NCI-H187 (cell line): ENCODE measurements around the gene IPO4.

Source experiments
- DNase-seq, 2 experiments: peaks; one replicate each; lab custom pipeline; 2025; lab: John Stamatoyannopoulos, UW

IPO4 gene

DNA sequence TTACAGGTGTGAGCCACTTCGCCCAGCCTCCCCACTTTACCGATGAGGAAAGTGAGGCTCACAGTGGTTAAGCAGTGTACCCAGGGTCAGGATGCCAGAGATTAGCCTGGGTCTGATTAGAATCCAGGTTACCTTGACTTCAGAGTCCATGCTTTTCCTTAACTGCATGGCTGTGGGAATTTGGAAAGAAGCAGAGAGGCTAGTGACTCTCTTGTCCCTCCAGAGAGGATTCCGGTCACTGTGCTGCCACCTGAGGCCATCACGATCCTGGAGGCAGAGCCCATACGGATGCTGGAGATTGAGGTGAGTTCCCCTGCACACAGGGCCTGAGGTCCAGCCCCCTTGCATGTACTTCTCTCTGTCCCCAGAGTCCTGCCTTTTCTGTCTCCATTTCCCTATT lies 12.0 kb downstream of the IPO4 start:
- no peak for DNase-seq

DNA sequence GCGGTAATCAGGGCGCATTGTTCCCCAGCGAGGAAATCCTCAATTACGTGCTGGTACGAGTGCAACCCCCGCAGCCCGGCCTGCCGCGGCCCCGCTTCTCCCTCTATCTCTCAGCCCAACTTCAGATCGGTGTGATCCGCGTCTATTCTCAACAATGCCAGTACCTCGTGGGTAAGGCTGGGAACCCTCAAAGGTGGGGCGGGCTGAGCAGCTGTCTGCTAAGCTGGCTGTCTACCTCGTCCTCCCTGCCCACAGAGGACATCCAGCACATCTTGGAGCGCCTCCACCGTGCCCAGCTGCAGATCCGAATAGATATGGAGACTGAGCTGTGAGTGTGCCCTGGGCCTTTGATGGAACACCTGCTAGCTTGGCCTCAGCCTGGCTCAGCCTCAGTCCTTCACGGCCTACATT lies 15.7 kb downstream of the IPO4 start:
- DNase-seq = no peak

DNA sequence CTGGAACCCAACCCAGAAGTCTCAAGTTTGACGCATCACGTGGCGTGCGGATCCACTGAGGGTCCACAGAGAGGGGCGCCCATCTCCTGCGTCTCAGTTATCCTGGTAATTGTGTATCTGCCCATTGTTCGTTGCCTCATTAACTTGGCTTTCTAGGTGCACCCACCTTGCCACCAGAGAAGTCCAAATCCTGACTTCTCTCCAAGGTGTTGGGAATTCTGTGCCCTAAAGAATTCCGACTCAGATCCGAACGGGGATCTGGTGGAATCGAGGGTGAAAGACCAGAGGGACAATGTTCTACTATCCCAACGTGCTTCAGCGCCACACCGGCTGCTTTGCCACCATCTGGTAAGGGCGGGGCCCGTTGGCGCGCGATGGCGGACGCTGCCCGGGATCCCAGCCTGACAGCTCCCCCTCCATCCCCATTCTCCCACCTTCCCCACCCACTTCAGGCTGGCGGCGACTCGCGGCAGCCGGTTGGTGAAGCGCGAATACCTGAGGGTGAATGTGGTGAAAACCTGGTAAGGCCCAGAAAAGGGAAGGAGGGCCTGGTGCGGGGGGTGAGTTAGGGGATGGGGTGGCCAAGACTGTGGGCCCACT lies 16.3 kb downstream of the IPO4 start:
- no peak for DNase-seq

DNA sequence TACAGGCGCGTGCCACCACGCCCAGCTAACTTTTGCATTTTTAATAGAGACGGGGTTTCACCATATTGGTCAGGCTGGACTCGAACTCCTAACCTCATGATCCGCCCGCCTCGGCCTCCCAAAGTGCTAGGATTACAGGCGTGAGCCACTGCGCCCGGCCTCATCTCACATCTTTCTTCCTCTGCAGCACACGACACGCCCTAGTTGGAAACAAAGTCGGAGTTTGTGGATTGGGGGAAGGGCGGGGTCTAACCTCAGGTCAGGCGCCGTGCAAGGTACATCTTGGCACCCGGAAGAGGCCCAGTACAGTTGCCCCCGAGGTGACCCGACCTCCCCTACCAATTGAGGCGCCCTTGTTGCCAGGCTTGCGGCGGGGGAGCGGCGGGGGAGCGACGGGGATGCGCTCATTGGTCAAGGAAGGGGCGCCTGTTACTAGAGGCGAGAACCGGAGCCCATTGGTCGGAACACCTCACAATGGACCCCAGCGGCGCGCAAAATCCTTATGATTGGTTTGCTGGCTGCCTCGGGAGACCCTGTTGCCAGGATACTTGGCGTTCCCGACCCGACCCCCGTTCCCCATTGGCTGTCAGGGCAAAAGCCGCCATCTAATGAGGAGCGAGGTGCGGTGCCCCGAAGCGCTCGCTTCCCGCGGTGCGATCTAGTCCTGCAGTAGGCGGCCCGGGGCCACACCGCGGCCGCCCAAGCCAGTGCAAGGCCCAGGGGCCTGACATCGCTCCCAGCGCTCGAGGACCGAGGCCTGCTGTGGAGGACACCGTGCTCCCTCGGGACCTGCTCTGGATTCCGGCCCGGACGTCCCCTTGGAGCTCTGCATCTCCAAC lies 17.0 kb downstream of the IPO4 start, which contains the start of gene REC8:
TSS of gene REC8 (plus strand) at position 659 of the 839 bp plus-strand sequence. CDS start 473 bp downstream, outside the sequence.
- DNase-seq = peak; percentile 96 to 98

DNA sequence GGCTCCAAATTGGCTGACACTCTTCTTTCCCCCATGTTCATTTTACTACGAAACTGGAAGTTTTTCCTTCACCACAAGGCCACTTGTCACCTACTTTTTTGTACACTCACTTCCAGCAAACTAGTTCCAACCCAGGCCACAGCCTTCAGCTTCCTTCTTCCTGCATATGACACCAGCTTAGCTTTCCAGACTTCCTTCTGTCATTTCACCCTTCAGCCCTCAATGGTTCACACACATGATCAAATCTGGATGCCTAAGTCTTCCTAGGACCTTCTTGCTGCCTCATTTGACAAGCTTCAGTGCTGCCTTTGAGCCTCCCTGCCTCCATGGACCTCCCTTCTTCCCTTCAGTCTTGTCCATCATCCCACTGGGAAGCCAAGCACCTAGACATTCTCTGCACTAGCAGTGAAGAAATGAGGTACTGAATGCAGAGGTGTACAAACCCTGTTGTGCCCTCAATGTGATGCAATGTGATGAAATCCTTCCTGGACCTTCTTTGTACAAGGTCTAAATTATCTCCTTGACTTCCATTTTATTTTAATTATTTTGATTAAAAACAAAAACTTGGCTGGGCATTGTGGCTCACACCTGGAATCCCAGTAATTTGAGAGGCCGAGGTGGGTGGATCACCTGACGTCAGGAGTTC lies 21.0 kb downstream of the IPO4 start:
- DNase-seq = no peak

DNA sequence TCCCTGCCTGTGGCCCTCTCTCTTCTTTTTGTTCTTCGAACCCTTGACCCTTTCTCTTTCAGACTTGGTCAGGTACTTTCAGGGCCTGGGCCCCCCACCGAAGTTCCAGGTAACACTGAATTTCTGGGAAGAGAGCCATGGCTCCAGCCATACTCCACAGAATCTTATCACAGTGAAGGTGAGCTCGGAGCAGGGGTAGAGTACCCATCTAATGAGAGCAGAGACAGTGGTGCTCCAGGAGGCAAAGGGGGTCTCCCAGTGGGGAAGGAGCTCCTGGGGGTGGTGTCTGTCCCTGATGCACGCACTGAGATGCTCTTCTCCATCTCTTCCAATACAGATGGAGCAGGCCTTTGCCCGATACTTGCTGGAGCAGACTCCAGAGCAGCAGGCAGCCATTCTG lies 22.8 kb downstream of the IPO4 start:
- no peak for DNase-seq

DNA sequence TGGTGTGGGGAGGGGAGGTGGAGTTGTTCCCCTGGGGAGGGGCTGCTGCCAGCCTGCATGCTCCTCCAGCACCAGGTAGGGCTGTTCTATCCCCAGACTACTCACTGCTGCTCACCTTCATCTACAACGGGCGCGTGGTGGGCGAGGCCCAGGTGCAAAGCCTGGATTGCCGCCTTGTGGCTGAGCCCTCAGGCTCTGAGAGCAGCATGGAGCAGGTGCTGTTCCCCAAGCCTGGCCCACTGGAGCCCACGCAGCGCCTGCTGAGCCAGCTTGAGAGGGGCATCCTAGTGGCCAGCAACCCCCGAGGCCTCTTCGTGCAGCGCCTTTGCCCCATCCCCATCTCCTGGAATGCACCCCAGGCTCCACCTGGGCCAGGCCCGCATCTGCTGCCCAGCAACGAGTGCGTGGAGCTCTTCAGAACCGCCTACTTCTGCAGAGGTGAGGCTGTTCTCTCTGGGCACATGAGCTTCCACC lies 24.1 kb downstream of the IPO4 start:
- DNase-seq = no peak

DNA sequence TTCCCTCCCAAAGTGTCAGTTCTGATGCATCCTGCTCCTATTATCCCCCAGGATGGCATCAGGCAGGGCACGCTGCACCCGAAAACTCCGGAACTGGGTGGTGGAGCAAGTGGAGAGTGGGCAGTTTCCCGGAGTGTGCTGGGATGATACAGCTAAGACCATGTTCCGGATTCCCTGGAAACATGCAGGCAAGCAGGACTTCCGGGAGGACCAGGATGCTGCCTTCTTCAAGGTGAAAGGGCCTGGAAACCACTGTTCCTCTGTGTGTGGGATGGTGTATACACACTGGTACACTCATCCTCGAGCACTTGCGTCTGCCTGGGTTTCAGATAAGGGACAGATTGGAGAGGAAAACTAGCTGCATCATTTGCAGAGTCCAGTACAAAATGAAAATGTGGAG lies 26.5 kb downstream of the IPO4 start:
- no peak for DNase-seq

DNA sequence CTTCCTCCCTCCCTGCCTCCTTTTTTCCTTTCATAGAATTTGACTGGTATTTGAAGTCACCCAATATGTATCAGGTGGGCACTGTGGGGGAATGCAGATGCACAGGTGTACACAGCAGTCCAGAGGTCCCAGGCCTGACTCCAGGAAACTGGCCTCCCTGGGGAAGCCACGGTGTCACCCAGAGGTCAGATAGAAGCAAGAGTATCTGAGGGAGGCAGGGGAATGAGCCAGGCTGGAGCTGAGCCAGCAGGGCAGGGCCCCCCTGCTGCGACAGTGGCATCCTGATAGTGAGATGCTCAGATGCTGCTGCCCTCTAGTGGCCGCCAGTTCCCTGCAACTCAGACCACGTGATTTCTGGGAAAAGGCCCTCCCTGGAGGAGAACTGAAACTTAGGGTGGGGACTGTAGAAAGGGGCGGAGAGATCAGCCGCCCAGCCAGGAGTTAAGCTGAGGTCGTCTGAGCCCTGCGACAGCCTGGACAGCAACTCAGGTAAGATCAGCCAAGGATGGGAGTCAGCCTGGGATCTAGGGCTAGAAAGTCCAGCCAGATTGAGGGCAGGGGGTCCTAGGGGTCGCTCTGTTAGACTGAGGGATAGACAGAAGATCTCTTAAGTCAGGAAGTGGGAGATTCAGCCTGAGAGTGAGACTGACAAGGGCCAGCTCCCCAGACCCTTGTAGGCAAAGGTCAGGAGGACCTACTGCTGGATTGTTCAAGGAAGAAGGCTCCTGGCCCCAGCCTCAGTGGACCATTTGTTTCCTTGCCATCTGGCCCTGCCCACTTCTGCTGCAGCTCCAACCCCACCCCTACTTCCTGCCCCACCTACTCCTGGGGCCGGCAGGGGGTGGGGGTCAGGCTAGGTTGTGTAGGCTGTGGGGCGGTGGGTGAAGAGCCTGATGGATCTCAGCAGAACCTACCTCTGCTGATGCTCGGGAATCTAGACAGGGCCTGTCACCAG lies 27.5 kb downstream of the IPO4 start, which contains the start of gene IRF9:
TSS of gene IRF9 (plus strand) at position 416 of the 955 bp plus-strand sequence. CDS start 880 bp downstream, outside the sequence.
- DNase-seq = peak; percentile 95 to 98

DNA sequence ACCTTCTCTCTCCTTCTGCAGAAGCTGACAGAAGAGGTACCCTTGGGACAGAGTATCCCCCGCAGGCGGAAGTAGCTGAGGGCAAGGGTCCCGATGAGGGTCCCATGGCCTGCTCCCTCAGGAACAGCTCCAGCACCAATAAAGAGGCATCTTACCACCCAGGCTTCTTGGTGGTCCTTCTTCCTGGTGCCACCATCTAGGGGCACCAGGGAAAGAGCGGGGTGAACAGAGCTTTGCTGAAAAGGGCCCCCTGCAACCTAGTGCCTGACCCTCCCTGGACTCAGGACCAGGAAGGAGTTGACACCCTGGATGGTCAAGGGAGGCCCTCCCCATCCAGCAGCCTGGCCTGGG lies 28.1 kb downstream of the IPO4 start:
- no peak for DNase-seq

DNA sequence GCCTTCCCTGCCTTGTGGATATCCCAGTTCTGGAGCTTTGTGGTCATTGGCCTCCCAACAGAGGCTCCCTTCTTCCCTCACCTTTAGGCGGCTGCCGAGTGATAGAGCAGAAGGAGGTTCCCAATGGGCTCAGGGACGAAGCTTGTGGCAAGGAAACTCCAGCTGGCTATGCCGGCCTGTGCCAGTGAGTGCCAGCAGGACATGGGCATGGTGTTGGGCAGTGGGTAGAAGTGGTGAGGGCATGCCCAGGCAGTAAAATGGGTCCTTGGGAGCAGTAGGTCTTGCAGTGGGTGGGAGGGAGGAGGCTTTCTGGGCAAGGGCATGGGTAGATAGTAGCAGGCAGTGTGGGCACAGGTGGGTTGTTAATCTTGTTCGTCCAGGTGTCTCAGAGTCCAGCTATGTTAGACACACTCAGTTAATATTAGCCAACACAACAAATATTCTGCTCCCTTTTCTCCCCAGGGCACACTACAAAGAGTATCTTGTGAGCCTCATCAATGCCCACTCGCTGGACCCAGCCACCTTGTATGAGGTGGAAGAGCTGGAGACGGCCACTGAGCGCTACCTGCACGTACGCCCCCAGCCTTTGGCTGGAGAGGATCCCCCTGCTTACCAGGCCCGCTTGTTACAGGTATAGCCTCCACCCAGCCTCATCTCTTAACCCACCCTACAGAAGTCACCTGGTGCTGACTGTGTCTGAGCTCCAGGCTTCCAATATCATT lies 28.7 kb downstream of the IPO4 start:
- DNase-seq = no peak

DNA sequence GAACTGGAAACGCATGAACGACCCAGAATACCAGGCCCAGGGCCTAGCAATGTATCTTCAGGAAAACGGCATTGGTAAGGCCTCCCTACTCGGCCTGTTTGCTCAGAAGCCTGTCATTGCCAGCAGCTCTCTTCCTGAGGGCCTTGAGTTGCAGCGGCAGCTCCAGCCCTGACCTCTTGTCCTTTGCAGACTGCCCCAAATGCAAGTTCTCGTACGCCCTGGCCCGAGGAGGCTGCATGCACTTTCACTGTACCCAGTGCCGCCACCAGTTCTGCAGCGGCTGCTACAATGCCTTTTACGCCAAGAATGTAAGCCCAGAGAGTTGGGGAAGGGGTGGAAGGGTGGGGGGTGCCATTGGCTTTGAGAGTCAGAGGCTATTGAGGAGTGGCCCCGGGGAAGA lies 31.3 kb downstream of the IPO4 start:
- DNase-seq = no peak

DNA sequence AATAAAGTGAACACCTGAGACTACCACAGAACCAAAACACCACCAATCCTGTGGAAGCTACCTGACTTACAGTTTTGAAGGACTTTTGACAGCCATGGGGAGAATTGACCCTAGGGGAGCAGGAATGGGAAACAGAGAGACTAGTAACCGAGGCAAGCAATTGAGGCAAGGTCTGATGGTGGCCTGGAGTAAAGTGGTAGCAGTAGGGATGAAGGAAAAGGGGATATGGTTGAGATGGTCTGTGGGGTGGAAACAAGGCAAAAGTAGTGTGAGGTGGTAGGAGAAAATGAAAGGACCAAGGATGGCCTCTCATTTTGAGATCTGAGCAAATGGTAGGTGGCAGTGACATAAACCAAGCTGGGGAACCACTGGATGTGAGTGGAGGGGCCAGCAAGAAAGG lies 31.8 kb downstream of the IPO4 start:
- DNase-seq = no peak

DNA sequence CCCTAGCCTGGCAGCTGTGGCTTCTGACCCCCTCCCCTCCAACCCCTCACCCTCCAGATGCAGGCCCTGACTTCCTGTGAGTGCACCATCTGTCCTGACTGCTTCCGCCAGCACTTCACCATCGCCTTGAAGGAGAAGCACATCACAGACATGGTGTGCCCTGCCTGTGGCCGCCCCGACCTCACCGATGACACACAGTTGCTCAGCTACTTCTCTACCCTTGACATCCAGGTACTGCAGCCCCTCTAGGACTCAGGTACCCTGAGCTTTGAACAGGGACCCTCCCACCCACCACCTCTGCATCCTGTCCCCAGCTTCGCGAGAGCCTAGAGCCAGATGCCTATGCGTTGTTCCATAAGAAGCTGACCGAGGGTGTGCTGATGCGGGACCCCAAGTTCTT lies 33.5 kb downstream of the IPO4 start:
- DNase-seq = no peak

DNA sequence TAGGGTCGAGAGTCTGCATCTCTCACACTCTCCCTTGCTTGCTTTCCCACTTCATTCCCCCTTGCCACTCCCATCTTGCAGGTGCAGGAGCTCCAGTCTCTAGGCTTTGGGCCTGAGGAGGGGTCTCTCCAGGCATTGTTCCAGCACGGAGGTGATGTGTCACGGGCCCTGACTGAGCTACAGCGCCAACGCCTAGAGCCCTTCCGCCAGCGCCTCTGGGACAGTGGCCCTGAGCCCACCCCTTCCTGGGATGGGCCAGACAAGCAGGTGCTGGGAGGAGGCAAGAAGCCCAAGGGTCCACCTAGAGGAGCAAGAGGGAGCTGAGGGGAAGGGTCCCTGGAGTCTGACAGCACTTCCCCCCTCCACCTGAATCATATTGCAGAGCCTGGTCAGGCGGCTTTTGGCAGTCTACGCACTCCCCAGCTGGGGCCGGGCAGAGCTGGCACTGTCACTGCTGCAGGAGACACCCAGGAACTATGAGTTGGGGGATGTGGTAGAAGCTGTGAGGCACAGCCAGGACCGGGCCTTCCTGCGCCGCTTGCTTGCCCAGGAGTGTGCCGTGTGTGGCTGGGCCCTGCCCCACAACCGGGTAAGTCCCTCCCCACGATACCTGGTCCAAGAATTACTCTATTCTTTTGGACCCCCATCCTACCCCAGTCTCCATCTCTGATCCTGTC lies 37.1 kb downstream of the IPO4 start:
- no peak for DNase-seq

DNA sequence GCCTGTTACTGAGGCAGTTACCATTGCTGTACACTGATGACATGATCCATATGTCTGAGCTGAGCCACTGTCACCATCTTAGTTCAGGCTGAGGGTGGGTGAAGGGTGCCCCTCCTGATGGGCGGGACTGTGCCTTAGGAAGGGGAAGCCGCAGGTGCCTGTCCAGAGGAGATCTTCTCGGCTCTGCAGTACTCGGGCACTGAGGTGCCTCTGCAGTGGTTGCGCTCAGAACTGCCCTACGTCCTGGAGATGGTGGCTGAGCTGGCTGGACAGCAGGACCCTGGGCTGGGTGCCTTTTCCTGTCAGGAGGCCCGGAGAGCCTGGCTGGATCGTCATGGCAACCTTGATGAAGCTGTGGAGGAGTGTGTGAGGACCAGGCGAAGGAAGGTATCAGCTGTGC lies 37.6 kb downstream of the IPO4 start:
- no peak for DNase-seq

DNA sequence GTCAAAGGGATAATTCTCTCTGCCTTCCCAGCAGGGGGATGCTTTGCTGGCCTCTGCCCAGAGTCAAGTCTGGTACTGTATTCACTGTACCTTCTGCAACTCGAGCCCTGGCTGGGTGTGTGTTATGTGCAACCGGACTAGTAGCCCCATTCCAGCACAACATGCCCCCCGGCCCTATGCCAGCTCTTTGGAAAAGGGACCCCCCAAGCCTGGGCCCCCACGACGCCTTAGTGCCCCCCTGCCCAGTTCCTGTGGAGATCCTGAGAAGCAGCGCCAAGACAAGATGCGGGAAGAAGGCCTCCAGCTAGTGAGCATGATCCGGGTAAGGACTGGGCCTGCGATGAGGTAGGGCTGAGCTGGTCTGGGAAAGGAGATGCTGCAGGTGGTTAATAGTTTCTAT lies 38.0 kb downstream of the IPO4 start:
- DNase-seq = no peak

DNA sequence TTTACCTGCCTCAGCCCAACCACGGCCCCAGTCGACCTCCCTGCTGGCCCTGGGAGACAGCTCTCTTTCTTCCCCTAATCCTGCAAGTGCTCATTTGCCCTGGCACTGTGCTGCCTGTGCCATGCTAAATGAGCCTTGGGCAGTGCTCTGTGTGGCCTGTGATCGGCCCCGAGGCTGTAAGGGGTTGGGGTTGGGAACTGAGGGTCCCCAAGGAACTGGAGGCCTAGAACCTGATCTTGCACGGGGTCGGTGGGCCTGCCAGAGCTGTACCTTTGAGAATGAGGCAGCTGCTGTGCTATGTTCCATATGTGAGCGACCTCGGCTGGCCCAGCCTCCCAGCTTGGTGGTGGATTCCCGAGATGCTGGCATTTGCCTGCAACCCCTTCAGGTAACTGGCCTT lies 38.6 kb downstream of the IPO4 start:
- no peak for DNase-seq

DNA sequence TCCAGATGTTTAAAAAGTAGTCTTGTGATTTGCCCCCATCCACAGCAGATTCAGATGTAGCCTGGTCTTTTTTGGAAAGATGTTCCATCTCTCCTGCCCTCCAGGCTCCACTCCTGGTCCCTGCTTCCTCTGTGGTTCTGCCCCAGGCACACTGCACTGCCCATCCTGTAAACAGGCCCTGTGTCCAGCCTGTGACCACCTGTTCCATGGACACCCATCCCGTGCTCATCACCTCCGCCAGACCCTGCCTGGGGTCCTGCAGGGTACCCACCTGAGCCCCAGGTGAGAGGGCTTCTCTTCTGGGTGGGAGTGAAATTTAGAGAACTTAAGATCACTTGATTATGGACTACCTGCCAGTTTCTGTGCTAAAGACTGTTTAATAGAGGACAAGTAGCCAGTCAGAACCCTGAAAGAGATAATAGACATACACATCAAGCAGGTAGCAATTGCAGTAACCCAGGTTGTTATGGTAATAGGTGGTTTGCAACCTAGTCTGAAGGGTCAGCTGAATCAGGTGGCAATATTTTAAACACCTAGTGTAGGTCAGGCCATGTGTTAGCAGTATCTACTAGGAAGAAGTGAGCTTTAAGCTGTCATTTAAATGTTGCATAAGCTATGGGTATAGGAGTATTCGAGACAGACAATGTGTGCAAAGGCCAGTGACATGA lies 39.2 kb downstream of the IPO4 start:
- DNase-seq = no peak
